ENCODE measurements around the gene TMEM167A.
A peak's percentile ranks its signal among the peaks of the same experiment; 100 is the strongest.
"Not testable (repeated sequence)": the region's sequence is repeated elsewhere in the genome, so short reads cannot be mapped to it uniquely, and the experiment has no call there.

TMEM167A gene

GRCh38 chr5:83090169-83090568, 13.0 kb upstream of the TMEM167A start:
- no peak for DNase-seq (ENCODE audit: low read depth in 2 of 3, low spot score in 1 of 3)

- no peak for DNase-seq (ENCODE audit: low read depth in 2 of 3, low spot score in 1 of 3)
Measured at GRCh38 chr5:83085106-83085505, 7.9 kb upstream of the TMEM167A start.

- DNase-seq (ENCODE audit: low read depth in 2 of 3, low spot score in 1 of 3): no peak
Measured at GRCh38 chr5:83084336-83084735, 7.1 kb upstream of the TMEM167A start.

- no peak for DNase-seq (ENCODE audit: low read depth in 2 of 3, low spot score in 1 of 3)
Measured at GRCh38 chr5:83082750-83083149, 5.6 kb upstream of the TMEM167A start.

- peak in 1 of 3 donors; percentile 5 for DNase-seq (ENCODE audit: low read depth in 2 of 3, low spot score in 1 of 3)
Measured at GRCh38 chr5:83077662-83078261, 568 bp upstream of the TMEM167A start.

GRCh38 chr5:83072966-83073365, 4.2 kb downstream of the TMEM167A start:
- DNase-seq (ENCODE audit: low read depth in 2 of 3, low spot score in 1 of 3): no peak

- no peak for DNase-seq (ENCODE audit: low read depth in 2 of 3, low spot score in 1 of 3)
Measured at GRCh38 chr5:83071286-83072051, 5.7 kb downstream of the TMEM167A start.

- DNase-seq (ENCODE audit: low read depth in 2 of 3, low spot score in 1 of 3): no peak
Measured at GRCh38 chr5:83069096-83069799, 7.9 kb downstream of the TMEM167A start.

- DNase-seq (ENCODE audit: low read depth in 2 of 3, low spot score in 1 of 3): not testable (repeated sequence)
Measured at GRCh38 chr5:83067377-83067776, 9.8 kb downstream of the TMEM167A start.

- DNase-seq (ENCODE audit: low read depth in 2 of 3, low spot score in 1 of 3): no peak
Measured at GRCh38 chr5:83066548-83067110, 10.6 kb downstream of the TMEM167A start.

GRCh38 chr5:83059341-83059740, 17.9 kb downstream of the TMEM167A start:
- DNase-seq (ENCODE audit: low read depth in 2 of 3, low spot score in 1 of 3): no peak

GRCh38 chr5:83058726-83059125, 18.5 kb downstream of the TMEM167A start:
- no peak for DNase-seq (ENCODE audit: low read depth in 2 of 3, low spot score in 1 of 3)

GRCh38 chr5:83055166-83055565, 22.0 kb downstream of the TMEM167A start:
- DNase-seq (ENCODE audit: low read depth in 2 of 3, low spot score in 1 of 3): no peak

- no peak for DNase-seq (ENCODE audit: low read depth in 2 of 3, low spot score in 1 of 3)
Measured at GRCh38 chr5:83050723-83051340, 26.4 kb downstream of the TMEM167A start.

- no peak for DNase-seq (ENCODE audit: low read depth in 2 of 3, low spot score in 1 of 3)
Measured at GRCh38 chr5:83049370-83049885, 27.8 kb downstream of the TMEM167A start.

GRCh38 chr5:83048811-83049210, 28.4 kb downstream of the TMEM167A start:
- no peak for DNase-seq (ENCODE audit: low read depth in 2 of 3, low spot score in 1 of 3)

- no peak for DNase-seq (ENCODE audit: low read depth in 2 of 3, low spot score in 1 of 3)
Measured at GRCh38 chr5:83048277-83048676, 28.9 kb downstream of the TMEM167A start.

GRCh38 chr5:83044926-83045325, 32.3 kb downstream of the TMEM167A start:
- no peak for DNase-seq (ENCODE audit: low read depth in 2 of 3, low spot score in 1 of 3)

- DNase-seq (ENCODE audit: low read depth in 2 of 3, low spot score in 1 of 3): no peak
Measured at GRCh38 chr5:83042507-83042906, 34.7 kb downstream of the TMEM167A start.

- DNase-seq (ENCODE audit: low read depth in 2 of 3, low spot score in 1 of 3): no peak
Measured at GRCh38 chr5:83038924-83039323, 38.3 kb downstream of the TMEM167A start.

- DNase-seq (ENCODE audit: low read depth in 2 of 3, low spot score in 1 of 3): no peak
Measured at GRCh38 chr5:83036991-83037575, 40.1 kb downstream of the TMEM167A start.

Measured in stimulated activated CD4-positive, alpha-beta T cell treated with anti-CD3 and anti-CD28 coated beads, Interleukin-12 subunit alpha, Interleukin-12 subunit beta, amount 100 ng/mL, for 48 hours (primary cell).